GM13976 (cell line): ENCODE measurements around the gene ZXDB.

Experiments
- DNase-seq: peaks from one replicate; pipeline ENCODE4 v3.0.0; 2012; ENCODE audit warnings: low spot score
- CTCF ChIP-seq: IDR thresholded peaks from 2 replicates; pipeline ENCODE4 v1.5.1; 2012; ENCODE audit warnings: borderline replicate concordance, mild to moderate bottlenecking; ENCODE audit not compliant: insufficient read depth; ENCODE audit errors: extremely low read depth, missing control alignments, control extremely low read depth
- in situ Hi-C: fragments of 300-500 bp; cut with MboI; formaldehyde crosslinking; loops from one replicate; pipeline ENCODE4 v1.12.0; 2022; ENCODE audit warnings: low sequenced_read_pairs, mixed read lengths, inconsistent platforms; ENCODE audit not compliant: unreplicated experiment

The ZXDB gene

GRCh38 chrX:57640674-57641016, 48.8 kb downstream of the ZXDB start:
- DNase-seq: no peak
- no peak for TF ChIP-seq CTCF
- in situ Hi-C loops: no loop called here

- no peak for DNase-seq
- TF ChIP-seq CTCF: no peak
- in situ Hi-C loops: no loop called here
Measured at GRCh38 chrX:57641338-57641737, 49.5 kb downstream of the ZXDB start.

DNA sequence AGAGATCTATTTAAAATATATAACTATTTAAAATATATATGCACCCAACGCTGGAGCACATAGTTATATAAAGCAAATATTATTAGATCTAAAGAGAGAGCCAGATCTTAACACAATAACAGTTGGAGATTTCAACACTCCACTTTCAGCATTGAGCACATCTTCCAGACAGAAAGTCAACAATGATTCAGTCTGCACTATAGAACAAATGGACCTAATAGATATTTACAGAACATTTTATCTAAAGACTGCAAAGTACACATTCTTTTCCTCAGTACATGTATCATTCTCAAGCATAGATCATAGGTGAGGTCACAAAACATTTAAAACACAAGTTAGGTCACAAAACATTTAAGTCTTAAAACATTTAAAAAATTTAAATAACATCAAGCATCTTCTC, 51.9 kb downstream of the ZXDB start:
- no peak for TF ChIP-seq CTCF
- in situ Hi-C loops: no loop called here
- DNase-seq: no peak

GRCh38 chrX:57647020-57647419, 55.2 kb downstream of the ZXDB start:
- no peak for DNase-seq
- in situ Hi-C loops: no loop called here
- TF ChIP-seq CTCF: no peak
